ENCODE results near the gene STK36.

STK36 gene

DNA sequence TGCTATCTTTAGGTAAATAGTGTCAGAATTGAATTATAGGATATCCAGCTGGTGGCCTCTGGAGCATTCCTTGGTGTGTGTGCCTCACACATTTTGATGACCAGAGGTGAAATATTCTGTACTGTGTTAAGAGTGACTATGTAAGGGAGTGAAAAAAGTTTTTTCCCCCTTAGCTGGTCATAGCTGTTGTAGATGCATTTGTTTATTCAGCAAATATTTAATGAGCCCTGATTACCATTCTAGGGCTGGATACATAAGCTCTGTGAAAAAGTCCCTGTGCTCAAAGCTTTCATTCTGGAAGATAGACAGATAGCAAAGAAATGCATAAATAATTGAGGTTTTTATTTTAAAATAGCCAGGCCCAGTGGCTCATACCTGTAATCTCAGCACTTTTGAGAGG, 49.6 kb downstream of the STK36 start:
- DNase-seq: no peak

DNA sequence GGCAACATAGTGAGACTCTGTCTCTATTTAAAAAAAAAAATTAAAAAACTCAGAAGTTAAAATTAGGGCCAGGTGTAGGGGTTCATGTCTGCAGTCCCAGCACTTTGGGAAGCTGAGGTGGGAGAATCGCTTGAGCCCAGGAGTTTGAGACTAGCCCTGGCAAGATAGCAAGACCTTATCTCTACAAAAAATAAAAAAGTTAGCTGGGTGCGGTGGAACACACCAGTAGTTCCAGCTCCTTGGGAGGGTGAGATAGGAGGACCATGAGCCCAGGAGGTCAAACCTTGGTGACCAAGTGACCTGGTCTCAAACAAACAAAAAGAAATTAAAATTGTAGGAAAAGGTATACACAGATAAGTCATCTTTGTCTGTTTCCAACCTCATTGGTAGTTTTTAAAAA, 50.0 kb downstream of the STK36 start:
- no peak for DNase-seq

DNA sequence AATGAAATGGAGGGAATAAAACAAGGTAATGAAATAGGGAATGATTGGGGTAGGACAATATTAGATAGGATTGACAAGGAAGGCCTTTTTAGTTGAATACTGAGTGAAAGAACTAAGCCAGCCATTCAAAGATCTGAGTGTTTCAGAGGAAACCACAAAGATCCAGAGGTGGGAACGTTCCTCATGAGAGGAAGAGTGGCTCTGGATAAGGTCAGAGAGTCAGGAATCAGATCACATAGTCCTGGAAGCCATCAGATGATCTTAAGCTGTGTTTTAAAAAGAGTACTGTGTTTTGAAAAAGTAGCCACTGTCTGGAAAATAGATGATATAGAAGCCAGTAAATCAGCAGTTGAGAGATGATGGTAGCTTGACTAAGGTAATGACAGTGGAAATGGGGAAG, 50.5 kb downstream of the STK36 start:
- no peak for DNase-seq

DNA sequence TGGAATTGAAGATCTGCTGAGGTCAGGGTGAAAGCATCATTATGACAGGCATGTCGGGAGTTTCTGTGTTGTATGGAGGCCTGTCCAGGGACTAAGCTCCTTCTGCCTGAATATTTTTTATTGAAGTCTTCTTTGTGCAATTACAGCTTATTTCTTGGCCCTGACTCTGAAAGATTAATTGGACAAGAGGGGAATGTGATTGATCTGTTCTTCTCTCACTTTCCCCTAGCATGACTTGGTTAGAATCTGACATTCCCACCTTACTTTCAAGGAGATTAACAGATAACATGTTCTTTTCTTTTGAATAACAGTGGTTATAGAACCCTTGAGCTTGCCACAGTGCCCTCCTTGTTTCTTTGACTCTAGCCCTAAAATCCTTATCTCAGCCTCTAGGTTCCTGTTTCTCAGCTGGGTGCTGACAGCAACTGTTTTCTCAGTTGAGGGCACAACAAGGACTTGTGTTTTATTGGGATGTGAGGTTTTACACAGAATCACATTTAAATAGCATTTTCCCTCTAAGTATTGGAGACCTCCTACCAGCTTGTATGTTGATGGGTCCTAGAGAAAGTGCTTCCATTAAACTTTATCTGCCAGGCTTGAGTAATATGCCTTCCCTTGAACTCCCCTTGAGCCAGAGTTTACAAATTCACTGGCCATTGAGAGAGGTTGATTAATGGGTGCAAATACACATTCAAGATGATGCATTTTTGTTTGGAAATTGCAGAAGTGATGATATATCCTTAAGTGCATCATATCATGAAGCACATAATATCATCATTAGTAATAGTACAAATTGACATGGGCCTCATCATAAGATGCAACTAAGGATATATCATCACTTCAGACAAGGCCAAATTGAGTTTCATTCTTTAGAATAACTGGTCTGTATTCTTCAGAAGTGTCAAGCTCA, 51.2 kb downstream of the STK36 start:
- DNase-seq: no peak

DNA sequence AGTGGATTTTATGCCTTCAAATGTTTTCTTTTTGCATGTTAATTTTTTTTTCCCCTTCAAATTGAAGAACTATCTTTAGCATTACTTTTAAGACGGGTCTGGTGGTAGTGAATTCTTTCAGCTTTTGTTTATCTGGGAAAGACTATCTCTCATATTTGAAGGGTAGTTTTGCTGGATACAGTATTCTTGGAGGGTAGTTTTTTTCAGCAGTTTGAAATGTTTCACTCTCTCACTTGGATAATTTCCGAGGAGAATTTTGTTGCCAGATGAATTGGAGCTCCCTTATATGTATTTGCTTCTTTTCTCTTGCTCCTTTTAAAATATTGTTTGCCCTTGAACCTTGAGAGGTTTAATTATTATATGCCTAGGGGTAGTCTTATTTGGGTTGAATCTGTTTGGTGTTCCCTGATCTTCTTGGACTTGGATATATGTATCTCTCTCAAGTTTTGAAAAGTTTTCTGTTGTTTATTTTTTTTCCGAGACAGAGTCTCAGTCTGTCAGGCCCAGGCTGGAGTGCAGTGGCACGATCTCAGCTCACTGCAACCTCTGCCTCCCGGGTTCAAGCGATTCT, 54.2 kb downstream of the STK36 start:
- DNase-seq: no peak

DNA sequence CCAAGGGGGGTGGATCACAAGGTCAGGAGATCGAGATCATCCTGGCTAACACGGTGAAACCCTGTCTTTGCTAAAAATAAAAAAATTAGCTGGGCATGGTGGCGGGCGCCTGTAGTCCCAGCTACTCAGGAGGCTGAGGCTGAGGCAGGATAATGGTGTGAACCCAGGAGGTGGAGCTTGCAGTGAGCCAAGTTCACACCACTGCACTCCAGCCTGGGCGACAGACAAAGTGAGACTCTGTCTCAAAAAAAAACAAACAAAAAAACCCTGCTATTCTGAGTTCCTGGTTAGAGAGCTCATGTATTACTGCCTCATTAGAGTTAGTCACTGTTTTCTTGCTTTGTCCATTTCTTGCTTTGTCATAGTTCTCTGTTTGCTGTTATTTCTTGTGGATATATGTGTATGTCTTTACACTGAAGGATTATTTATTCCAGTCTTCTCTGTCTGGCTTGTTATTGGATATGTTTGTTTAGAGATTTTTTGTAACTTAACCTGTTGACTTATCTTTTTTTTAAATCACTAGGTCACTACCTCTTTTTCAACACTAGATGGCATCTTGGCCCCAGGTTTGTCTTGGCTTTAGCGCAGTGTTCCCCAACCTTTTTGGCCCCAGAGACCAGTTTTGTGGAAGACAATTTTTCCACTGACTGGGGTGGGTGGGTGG, 55.7 kb downstream of the STK36 start:
- peak; percentile 7 for DNase-seq

DNA sequence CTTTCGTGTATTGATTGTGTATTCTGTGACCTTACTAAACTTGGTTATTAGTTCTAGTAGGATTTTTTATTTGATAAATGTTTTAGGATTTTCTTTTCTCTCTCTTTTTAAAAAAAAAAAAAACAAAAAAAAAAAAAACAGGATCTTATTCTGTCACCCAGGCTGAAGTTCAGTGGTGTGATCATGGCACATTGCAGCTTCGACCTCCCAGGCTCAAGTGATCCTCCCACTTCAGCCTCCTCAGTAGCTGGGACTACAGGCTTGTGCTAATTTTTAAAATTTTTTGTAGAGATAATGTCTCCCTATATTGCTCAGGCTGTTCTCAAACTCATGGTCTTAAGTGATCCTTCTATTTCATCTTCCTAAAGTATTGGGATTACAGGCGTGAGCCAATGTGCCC, 57.8 kb downstream of the STK36 start:
- DNase-seq: no peak

DNA sequence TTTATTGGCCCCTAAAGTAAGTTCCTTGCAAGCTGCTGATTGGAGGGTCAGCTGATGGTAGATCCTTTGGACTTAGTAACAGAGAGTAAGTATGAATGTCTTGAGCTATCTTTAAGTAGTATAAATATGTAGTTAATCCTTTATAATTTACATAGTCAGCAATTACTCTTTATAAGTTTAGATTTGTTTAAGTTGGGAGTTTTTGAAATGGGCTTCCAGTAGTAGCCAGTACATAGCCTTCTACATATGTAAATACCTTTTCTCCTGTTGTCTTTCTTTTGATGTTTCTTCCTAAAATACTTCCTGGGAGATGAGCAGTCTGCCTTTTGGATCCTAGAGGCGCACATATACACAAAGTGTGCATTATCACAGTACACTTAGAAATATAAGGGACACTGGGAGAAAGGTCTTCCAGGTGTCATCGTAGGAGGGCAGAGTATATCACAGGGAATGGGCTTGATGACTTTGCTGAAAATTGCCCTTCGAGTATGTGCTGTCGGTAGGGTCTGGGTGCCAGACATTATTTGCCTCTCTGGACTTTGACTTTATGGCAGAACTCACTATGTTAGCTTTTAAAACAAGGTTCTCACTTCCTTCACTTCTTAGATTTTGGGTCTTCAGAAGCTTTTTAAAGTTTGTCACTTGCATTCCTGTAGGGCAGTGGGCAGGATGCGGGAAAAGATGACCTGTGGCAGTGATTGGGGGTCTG, 60.3 kb downstream of the STK36 start:
- DNase-seq: no peak

DNA sequence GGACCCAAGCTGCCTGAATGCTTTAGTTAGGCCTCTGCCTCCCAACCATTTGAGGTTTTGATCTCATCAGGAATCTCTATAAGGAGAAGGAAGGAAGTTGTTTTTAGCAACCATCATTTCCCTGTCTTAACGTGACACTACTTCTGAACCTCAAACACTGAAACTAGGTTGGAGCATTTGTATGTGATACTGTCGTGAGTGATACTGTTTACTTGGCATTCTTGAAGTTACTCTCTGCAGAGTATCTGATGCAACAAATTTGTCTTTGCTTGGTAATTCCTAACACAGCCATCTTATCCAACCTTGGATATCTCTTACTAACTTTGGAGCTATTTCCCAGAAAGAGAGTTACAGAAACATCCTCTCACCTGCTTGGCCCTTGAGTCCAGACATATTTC, 60.9 kb downstream of the STK36 start:
- DNase-seq: no peak

DNA sequence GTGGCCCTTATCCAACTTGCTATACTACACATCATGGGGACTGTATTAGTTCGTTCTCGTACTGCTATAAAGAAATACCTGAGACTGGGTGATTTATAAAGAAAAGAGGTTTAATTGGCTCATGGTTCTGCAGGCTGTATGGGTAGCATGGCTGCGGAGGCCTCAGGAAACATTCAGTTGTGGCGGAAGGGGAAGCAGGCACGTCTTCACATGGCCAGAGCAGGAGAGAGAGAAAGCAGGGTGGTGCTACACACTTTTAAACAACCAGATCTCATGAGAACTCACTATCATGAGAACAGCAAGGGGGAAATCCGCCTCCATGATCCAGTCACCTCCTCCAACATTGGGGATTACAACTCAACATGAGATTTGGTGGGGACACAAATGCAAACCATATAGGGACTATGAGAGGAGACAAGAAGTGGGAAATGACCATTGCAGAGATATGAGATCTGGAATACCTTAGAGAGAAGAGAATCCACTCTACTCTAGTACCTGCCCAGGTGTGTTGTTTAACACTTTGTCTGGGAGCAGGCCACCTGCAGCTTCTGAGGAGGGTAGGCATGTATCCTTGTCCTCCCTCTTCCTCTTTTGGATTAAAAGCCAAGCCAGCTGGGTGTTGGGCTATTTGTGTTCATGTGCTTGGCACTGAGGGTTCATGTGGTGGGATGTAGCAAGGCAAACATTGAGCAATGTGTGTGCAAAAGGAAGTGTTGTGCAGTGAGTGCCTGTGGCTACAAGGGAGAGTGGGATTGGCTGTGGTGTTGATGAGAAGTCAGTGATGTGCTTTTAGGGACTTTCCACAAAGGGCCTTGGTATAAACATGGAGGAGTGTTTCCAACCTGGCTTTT, 61.5 kb downstream of the STK36 start:
- DNase-seq: peak; percentile 35

DNA sequence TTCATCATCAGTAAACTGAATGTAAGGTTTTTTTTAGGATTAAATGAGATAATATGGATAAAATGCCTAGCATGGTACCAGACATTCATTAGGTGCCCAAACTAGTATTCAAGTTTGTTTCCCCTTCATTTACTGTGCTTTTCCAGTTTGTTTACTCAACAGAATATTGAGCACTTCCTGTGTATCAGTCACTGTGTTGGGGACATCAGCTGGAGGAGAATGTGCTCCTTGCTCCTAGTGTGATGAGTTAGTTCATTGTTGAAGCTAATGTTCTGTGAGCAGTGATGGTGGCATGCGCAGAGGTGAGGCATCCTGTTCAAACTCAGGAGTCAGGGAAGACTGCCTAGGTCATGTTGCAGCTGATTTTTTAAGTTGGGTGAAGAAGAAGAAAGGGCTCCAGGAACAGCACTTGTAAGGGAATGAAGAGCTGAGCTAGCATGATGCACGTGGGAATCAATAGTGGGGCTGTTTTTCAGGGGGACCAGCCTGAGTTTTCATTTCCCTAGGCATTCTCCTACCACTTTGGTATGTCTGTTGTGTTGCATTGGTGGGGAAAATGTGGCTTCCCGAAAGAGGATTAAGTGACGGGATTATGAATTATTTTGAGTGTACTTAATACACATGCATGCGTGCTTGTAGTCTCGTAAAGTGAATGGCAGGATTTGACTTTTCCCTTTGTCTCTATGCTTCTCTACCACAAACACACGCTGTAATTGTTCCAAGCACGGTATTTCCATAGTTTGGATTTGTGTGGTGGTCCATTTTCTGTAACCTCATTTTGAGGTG, 62.5 kb downstream of the STK36 start:
- DNase-seq: no peak

DNA sequence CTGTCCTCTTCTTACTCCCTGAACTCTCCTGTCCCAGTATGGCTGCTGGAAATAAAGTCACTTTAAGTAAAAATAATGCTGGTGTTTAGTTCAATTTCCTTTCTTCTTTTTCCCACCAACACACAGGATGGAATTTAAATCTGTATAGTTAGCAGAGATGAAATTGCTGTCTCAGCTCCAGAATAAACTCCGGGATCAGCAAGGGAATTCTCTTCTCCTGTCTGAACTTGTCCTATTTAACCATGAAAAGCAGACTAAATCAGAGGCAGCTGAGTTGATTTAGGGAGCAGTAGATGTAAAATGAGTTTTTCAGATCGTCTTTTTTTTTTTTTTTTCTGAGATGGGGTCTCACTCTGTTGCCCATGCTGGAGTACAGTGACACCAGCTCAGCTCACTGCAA, 64.6 kb downstream of the STK36 start:
- no peak for DNase-seq

DNA sequence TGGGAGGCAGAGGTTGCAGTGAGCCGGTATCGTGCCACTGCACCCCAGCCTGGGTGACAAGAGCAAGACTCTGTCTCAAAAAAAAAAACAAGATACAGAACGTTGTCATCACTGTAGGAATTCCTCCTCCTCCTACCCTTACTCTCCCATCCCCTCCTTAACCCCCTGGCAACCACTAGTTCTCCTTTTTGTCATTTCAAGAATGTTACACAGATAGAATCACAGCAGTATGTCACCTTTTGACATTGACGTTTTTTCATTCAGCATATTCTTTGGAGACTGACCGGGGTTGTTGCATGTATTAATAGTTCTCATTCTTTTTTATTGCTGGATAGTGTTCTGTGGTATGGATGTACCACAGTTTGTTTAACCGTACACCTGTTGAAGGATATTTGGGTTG, 71.2 kb downstream of the STK36 start:
- DNase-seq: no peak

DNA sequence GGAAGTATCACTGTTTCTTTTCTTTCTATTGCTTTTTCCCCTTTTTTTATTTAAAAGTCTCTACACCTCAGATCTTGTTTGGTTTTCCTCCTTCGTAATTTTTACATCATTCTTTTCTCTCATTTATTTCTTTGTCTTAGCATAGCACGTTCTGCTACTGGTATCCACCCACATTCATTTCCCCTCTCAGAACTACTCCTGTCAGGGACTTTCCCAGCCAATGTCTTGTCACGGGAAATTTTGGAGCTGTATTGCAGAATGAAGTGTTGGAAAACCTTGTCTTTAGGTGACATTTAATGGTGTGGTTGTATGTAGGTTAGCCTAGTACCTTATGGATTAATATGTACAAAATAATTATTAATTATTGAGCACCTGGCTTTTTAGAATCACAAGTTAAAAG, 72.7 kb downstream of the STK36 start:
- no peak for DNase-seq

DNA sequence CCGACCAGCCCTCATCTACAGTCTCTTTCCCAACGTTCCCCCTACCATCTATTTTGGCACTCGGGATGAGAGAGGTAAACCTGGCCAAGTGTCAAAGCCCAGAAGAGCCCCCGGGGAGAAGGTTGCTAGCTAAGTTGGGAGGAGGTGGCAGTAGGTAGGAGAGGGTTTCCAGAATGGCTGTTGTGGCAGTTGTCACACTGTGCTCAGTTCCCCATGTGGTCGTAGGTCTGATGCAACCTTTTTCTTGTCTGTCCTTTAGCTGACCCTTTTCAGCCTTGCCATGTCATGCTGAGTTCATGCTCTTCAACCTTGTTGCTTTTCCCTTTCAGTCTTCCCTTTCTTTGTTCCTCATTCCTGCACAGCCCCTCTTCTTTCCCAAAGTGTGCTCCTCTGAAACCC, 73.3 kb downstream of the STK36 start:
- DNase-seq: no peak

DNA sequence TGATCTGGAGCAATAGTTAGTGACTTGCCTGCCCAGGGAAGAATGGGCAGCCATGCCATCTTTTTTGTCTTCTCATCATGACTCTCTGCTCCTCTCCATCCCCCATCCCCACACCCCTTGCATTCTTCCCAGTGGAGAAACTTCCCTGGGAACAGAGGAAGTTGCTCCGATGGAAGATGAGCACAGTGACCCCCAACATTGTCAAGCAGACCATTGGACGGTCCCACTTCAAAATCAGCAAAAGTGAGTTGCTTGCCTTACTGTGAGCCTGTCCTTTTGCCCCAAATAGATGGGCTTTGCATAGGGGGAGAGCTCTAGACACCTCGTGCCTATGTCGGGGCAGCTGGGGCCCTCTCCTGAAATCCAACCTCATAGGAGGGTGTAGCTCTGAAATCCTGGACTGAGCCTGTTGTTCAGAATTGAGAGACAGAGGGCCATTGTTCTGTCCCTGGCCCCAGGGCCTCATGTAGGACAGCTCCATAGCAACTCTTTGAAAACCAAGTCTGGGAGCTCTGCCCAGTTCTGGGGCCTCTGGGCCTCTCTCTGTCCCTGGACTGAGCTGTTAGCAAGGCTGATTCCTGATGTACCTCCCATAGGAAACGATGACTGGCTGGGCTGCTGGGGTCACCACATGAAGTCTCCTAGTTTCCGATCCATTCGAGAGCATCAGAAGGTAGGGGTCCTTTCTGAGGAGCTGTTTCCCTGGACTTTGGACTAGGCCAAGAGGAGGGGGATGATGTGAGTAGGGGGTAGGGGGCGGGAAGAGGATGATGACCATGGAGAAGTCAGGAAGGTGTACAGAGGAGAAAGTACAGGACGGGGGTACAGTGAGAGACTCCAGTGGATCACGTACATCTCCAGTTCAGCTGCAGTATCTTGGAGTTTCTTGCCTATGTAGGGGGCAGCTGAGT, 73.9 kb downstream of the STK36 start:
- DNase-seq: no peak

DNA sequence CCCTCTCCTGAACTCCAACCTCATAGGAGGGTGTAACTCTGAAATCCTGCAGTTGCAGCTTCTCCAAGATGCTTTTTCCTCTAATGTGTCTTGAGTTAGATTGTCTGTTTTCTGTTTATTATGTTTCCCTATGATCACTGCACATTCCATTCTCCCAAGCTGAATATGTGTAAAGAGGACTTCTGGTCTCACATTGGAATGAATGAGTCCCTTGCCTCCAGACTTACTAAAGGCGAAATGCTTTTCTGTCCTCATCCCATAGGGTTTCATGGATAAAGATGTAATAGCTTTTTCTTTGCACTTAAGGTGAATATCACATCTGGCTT, 74.5 kb downstream of the STK36 start:
- DNase-seq: no peak

DNA sequence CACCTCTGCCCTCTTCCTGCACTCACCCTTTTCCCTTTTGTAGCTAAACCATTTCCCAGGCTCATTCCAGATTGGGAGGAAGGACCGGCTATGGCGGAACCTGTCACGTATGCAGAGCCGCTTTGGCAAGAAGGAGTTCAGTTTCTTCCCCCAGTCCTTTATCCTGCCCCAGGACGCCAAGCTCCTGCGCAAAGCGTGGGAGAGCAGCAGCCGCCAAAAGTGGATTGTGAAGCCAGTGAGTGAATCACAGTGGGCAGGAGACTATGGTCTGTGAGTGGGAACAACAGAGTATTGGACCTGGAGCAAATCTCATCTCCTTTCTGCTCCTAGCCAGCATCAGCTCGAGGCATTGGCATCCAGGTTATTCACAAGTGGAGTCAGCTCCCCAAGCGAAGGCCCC, 75.1 kb downstream of the STK36 start:
- no peak for DNase-seq

DNA sequence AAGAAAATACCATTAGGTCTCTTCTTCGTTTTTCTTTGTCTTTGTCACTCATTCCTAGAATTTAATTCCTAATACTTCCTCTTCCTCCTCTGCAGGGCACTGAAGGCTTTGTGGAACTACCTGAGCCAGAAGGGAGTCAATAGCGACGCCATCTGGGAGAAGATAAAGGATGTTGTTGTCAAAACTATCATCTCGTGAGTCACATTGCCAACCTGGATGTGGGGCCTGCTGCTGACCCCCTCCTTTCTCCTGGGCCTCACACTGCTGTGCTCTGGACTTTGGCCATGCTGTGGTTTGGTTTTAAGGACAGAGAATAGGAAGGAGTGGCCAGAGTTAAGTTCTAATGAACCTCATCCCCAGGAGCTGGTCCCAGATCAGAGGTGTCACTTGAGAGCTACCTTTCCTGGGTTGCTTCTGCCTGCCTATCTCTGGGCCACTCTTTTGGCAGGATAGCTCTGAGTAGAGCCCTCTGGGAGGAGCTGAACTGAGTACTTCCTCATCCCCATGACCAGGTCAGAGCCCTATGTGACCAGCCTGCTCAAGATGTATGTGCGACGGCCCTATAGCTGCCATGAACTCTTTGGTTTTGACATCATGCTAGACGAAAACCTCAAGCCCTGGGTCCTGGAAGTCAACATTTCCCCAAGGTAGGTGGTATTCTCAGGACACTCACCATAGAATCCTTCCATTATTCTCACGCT, 77.0 kb downstream of the STK36 start:
- DNase-seq: no peak
